ENCODE data around the gene GALNT14. TPM values are rescaled to one million over a fixed set of nuclear protein-coding genes. Genes with fewer than 3 reads are reported as not detected.

GALNT14 gene
- total and polyA plus RNA-seq, 2 of the 13 experiments (the other 11 are each of a cell fraction or from before 2014, with no cell fraction given): not detected

DNA sequence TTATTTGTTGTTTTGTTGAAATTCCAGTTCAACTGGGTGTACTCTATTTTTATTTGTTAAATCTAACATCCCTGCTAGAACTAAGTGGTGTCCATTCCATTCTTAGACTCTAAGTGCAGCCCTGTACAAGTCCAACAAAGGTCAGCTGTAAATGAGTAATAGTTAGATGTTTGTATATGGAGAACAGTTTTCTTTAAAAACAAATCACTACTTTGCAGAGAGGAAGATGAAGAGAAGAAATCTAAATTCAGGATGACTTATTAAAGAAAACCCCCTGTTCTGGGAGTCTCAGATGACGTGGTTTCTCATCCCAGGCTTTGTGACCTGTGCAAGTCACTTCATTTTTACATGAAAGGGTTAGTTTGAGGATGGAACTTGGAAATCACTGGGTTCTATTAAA is 57.9 kb downstream of the GALNT14 start (continued):
- TF ChIP-seq, protein P1, sequence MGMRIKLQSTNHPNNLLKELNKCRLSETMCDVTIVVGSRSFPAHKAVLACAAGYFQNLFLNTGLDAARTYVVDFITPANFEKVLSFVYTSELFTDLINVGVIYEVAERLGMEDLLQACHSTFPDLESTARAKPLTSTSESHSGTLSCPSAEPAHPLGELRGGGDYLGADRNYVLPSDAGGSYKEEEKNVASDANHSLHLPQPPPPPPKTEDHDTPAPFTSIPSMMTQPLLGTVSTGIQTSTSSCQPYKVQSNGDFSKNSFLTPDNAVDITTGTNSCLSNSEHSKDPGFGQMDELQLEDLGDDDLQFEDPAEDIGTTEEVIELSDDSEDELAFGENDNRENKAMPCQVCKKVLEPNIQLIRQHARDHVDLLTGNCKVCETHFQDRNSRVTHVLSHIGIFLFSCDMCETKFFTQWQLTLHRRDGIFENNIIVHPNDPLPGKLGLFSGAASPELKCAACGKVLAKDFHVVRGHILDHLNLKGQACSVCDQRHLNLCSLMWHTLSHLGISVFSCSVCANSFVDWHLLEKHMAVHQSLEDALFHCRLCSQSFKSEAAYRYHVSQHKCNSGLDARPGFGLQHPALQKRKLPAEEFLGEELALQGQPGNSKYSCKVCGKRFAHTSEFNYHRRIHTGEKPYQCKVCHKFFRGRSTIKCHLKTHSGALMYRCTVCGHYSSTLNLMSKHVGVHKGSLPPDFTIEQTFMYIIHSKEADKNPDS (CRISPR knock-in tag; IDR thresholded peaks at IDR 0.05): no peak
- TF ChIP-seq MXD4 (CRISPR knock-in tag; IDR thresholded peaks at IDR 0.05): no peak
- no peak for TF ChIP-seq ZBTB1 (CRISPR knock-in tag; IDR thresholded peaks at IDR 0.05; ENCODE audit: borderline replicate concordance)
- no peak for TF ChIP-seq HOXA9 (CRISPR knock-in tag; IDR thresholded peaks at IDR 0.05; ENCODE audit: borderline replicate concordance)
- no peak for TF ChIP-seq MEF2D (CRISPR knock-in tag; IDR thresholded peaks at IDR 0.05)

DNA sequence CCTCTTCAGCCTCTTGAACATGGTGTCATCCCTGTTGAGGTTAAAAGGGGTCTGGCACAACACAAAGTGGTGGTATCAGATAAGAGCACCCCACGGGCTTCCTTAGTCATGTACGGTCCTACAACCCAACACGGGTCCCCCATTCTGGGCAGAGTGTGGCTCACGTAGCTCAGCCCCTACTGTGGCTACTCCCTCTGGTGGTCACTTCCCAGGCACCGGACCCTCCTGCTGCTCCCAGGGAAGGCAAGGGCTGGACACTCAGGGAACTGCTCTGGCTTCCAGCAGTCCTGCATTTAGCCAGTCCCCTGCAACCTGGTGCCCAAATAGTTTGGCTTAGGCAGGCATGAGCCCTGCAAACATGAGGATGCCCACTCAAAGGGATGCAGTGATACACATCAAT is 58.6 kb downstream of the GALNT14 start:
- peaks cover 11% of the 10 kb centered on the region for H3K4me1 ChIP-seq (ENCODE audit: insufficient read depth, low read length)
- in situ Hi-C loops (cut with HindIII; ENCODE audit: extremely low pct_ligation_motif_present, low pct_unique_long_range_greater_than_20kb): no loop called here
- H3K27ac ChIP-seq (ENCODE audit: extremely low read length, insufficient read depth, low read length): no peak overlapping the region
- H4K20me1 ChIP-seq (ENCODE audit: insufficient read depth, low read length): no peaks in the 10 kb centered on the region
- H3K79me2 ChIP-seq (ENCODE audit: insufficient read depth, low read length): no peaks in the 10 kb centered on the region
- peak overlapping the region; percentile 32; the same call in 1 of the 2 replicates for H3K4me2 ChIP-seq (ENCODE audit: low read depth, low read length)
- BruUV-seq (replicated peaks): no TSS peak
- H2AFZ ChIP-seq (ENCODE audit: low read length): peak overlapping the region; percentile 13
- ChIA-PET POLR2A (no interaction called here), CTCF (ENCODE audit: low intra/inter-chr PET ratio, low total read pairs) (no interaction called here)
- FAIRE-seq (no peak), ATAC-seq (peak; percentile 94), DNase-seq (ENCODE audit: low spot score) (peak; percentile 16)
- 20% methylated on average over 1 of the region's 5 CpGs for WGBS (ENCODE audit: low lambda C conversion rate)
- peak overlapping the region in 1 of 3 experiments; percentile 41; a peak in 1 of 6 replicates for H3K4me3 ChIP-seq (replicated peaks in 1 of 3; ENCODE audit: insufficient read depth in 1 of 3, low read depth in 2 of 3, low read length in 3 of 3)
- H3K36me3 ChIP-seq (replicated peaks in 1 of 2; ENCODE audit: control insufficient read depth in 1 of 2, insufficient read depth in 2 of 2, low read length in 2 of 2): no peaks in the 10 kb centered on the region
- intact Hi-C loops (cut with micrococcal nuclease; ENCODE audit: unreplicated experiment): loop anchor here (1.0 kb wide), 1 partner anchor 365 kb away; no protein-coding TSS in a partner anchor
- no peaks in the 10 kb centered on the region for H3K9me3 ChIP-seq (ENCODE audit: low read length)
- H3K9ac ChIP-seq (ENCODE audit: insufficient read depth, low read depth, low read length): no peak overlapping the region
- 0 out of 5 replicates have a peak, but pooled peaks cover 0 to 7% of the 10 kb centered on the region in 2 experiments for H3K27me3 ChIP-seq (ENCODE audit: control insufficient read depth in 1 of 2, insufficient read depth in 2 of 2, low read length in 2 of 2)
- TF ChIP-seq, protein P2, sequence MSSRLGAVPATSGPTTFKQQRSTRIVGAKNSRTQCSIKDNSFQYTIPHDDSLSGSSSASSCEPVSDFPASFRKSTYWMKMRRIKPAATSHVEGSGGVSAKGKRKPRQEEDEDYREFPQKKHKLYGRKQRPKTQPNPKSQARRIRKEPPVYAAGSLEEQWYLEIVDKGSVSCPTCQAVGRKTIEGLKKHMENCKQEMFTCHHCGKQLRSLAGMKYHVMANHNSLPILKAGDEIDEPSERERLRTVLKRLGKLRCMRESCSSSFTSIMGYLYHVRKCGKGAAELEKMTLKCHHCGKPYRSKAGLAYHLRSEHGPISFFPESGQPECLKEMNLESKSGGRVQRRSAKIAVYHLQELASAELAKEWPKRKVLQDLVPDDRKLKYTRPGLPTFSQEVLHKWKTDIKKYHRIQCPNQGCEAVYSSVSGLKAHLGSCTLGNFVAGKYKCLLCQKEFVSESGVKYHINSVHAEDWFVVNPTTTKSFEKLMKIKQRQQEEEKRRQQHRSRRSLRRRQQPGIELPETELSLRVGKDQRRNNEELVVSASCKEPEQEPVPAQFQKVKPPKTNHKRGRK (CRISPR knock-in tag; IDR thresholded peaks at IDR 0.05): no peak
- TF ChIP-seq SALL2 (CRISPR knock-in tag; IDR thresholded peaks at IDR 0.05) (no peak), RXRB (CRISPR knock-in tag; IDR thresholded peaks at IDR 0.05; ENCODE audit: borderline replicate concordance) (no peak), XRCC5 (optimal IDR thresholded peaks at IDR 0.05; ENCODE audit: low read length) (peak; percentile 32)
- TF ChIP-seq, protein P3, sequence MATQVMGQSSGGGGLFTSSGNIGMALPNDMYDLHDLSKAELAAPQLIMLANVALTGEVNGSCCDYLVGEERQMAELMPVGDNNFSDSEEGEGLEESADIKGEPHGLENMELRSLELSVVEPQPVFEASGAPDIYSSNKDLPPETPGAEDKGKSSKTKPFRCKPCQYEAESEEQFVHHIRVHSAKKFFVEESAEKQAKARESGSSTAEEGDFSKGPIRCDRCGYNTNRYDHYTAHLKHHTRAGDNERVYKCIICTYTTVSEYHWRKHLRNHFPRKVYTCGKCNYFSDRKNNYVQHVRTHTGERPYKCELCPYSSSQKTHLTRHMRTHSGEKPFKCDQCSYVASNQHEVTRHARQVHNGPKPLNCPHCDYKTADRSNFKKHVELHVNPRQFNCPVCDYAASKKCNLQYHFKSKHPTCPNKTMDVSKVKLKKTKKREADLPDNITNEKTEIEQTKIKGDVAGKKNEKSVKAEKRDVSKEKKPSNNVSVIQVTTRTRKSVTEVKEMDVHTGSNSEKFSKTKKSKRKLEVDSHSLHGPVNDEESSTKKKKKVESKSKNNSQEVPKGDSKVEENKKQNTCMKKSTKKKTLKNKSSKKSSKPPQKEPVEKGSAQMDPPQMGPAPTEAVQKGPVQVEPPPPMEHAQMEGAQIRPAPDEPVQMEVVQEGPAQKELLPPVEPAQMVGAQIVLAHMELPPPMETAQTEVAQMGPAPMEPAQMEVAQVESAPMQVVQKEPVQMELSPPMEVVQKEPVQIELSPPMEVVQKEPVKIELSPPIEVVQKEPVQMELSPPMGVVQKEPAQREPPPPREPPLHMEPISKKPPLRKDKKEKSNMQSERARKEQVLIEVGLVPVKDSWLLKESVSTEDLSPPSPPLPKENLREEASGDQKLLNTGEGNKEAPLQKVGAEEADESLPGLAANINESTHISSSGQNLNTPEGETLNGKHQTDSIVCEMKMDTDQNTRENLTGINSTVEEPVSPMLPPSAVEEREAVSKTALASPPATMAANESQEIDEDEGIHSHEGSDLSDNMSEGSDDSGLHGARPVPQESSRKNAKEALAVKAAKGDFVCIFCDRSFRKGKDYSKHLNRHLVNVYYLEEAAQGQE (IDR thresholded peaks at IDR 0.05; ENCODE audit: borderline replicate concordance in 1 of 2, low read depth in 1 of 2, low read length in 2 of 2): no peak
